ENCODE results near the gene USP15. TPM values are rescaled to one million over a fixed set of nuclear protein-coding genes. Genes with fewer than 3 reads are reported as not detected.

The USP15 gene
- total and polyA plus RNA-seq, 2 of the 8 experiments (the other 6 are each of a cell fraction or from before 2014, with no cell fraction given), result 12.7 to 38.6 TPM

DNA sequence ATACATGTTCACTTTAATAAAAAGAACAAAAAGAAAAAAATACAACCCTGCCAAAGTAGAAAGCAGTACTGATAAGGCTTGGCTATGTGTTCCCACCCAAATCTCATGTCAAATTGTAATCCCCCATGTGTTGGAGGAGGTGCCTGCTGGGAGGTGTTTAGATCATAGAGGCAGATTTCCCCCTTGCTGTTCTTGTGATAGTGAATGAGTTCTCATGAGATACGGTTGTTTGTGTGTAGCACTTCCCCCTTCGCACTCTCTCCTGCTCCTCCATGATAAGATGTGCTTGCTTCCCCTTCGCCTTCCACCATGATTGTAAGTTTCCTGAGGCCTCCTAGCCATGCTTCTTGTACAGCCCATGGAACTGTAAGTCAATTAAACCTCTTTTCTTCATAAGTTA, 59.9 kb downstream of the USP15 start (continued):
- TF ChIP-seq CHD7 (IDR thresholded peaks at IDR 0.05; ENCODE audit: insufficient replicate concordance, low read length), result no peak
- no peak for TF ChIP-seq BACH1 (IDR thresholded peaks at IDR 0.05; ENCODE audit: low read length)
- TF ChIP-seq YY1 (IDR thresholded peaks at IDR 0.05; ENCODE audit: low read depth, low read length), result no peak
- no peak for TF ChIP-seq SAP30 (IDR thresholded peaks at IDR 0.05; ENCODE audit: insufficient read depth, insufficient replicate concordance, low read length)
- TF ChIP-seq, protein P1, sequence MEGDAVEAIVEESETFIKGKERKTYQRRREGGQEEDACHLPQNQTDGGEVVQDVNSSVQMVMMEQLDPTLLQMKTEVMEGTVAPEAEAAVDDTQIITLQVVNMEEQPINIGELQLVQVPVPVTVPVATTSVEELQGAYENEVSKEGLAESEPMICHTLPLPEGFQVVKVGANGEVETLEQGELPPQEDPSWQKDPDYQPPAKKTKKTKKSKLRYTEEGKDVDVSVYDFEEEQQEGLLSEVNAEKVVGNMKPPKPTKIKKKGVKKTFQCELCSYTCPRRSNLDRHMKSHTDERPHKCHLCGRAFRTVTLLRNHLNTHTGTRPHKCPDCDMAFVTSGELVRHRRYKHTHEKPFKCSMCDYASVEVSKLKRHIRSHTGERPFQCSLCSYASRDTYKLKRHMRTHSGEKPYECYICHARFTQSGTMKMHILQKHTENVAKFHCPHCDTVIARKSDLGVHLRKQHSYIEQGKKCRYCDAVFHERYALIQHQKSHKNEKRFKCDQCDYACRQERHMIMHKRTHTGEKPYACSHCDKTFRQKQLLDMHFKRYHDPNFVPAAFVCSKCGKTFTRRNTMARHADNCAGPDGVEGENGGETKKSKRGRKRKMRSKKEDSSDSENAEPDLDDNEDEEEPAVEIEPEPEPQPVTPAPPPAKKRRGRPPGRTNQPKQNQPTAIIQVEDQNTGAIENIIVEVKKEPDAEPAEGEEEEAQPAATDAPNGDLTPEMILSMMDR (IDR thresholded peaks at IDR 0.05; ENCODE audit: control extremely low read depth in 1 of 3, insufficient read depth in 1 of 3, low read depth in 1 of 3, low read length in 3 of 3), result no peak
- TF ChIP-seq ATF2 (IDR thresholded peaks at IDR 0.05; ENCODE audit: low read length), result no peak
- TF ChIP-seq EZH2 (IDR thresholded peaks at IDR 0.05; ENCODE audit: low read depth, low read length, severe bottlenecking), result no peak

All from H1 (cell line).